Measurements from ENCODE around the gene PC.

- TF ChIP-seq CTCF (IDR thresholded peaks at IDR 0.05) = no peak
- TF ChIP-seq POLR2A (IDR thresholded peaks at IDR 0.05) = no peak
These were observed 4.1 kb upstream of the PC start for GRCh38 chr11:66962247-66962646.

Measured in body of pancreas (tissue), 4 donors.